Endodermal cell (in vitro differentiated cells): ENCODE results near the gene MOGAT1. TPM values are rescaled to one million over a fixed set of nuclear protein-coding genes. Genes with fewer than 3 reads are reported as not detected.

Experiments
- DNase-seq: peaks from one replicate; pipeline ENCODE4 v3.0.0-alpha.2; 2017
- H3K27ac ChIP-seq: 2 replicates; pipeline ENCODE4 v1.5.1; 2013; ENCODE audit warnings: mild to moderate bottlenecking, low read depth, low read length, moderate library complexity
- H3K27me3 ChIP-seq: 2 replicates; pipeline ENCODE4 v1.6.1; 2013; ENCODE audit warnings: mild to moderate bottlenecking, low read length, moderate library complexity; ENCODE audit not compliant: insufficient read depth, control insufficient read depth, poor library complexity, severe bottlenecking
- H3K36me3 ChIP-seq: 2 replicates; pipeline ENCODE4 v1.7.0; 2013; ENCODE audit warnings: mild to moderate bottlenecking, low read length, moderate library complexity; ENCODE audit not compliant: control insufficient read depth, insufficient read depth
- H3K4me1 ChIP-seq: one replicate; pipeline ENCODE4 v1.7.0; 2013; ENCODE audit warnings: low read length; ENCODE audit not compliant: control insufficient read depth, insufficient read depth
- H3K4me3 ChIP-seq: 2 replicates; pipeline ENCODE4 v1.5.1; 2013; ENCODE audit warnings: mild to moderate bottlenecking, low read length, moderate library complexity
- H3K9ac ChIP-seq: 2 replicates; pipeline ENCODE4 v1.6.1; 2013; ENCODE audit warnings: mild to moderate bottlenecking, low read length, moderate library complexity; ENCODE audit not compliant: poor library complexity, severe bottlenecking; ENCODE audit errors: extremely low read depth
- H3K9me3 ChIP-seq: 2 replicates; pipeline ENCODE4 v1.6.1; 2013; ENCODE audit warnings: mild to moderate bottlenecking, low read length, moderate library complexity; ENCODE audit not compliant: control insufficient read depth
- H3K27ac Mint-ChIP-seq: 2 replicates; pipeline ENCODE4 v1.8.0; 2020; ENCODE audit warnings: mixed read lengths
- H3K27me3 Mint-ChIP-seq: 2 replicates; pipeline ENCODE4 v1.8.0; 2021; ENCODE audit warnings: mild to moderate bottlenecking, mixed read lengths; ENCODE audit not compliant: insufficient read depth
- H3K36me3 Mint-ChIP-seq: 2 replicates; pipeline ENCODE4 v1.8.0; 2020; ENCODE audit warnings: low read depth, mixed read lengths
- H3K4me1 Mint-ChIP-seq: 2 replicates; pipeline ENCODE4 v1.8.0; 2020; ENCODE audit warnings: mixed read lengths
- H3K4me3 Mint-ChIP-seq: 2 replicates; pipeline ENCODE4 v1.8.0; 2020; ENCODE audit warnings: mild to moderate bottlenecking, moderate library complexity, mixed read lengths
- H3K9me3 Mint-ChIP-seq: 2 replicates; pipeline ENCODE4 v1.8.0; 2020; ENCODE audit warnings: mild to moderate bottlenecking, mixed read lengths
- CTCF ChIP-seq: fragments of 200-600 bp; sonication (generic); conservative IDR thresholded peaks from 2 replicates; pipeline ENCODE4 v1.5.0; 2021; ENCODE audit warnings: antibody characterized with exemption, mild to moderate bottlenecking
- WGBS, 2 experiments: methylation state at CpG; one replicate each; pipeline versions ENCODE4 v1.1.5 to v1.1.7; 2013; ENCODE audit warnings: missing lambda C conversion rate in 2 of 2, mixed read lengths in 1 of 2; ENCODE audit not compliant: insufficient coverage in 1 of 2, insufficient read length in 1 of 2; 5-methylcytosine and 5-hydroxymethylcytosine counted together
- long read RNA-seq, 4 experiments: library from polyadenylated mRNA in 2 of 4; library from RNA in 1 of 4; library from capped mRNA in 1 of 4; stranded (forward) in 3 of 4; unstranded in 1 of 4; transcript quantifications; one replicate each; pipeline ENCODE4 v2.0.0, GENCODE V29; 2020 to 2021; ENCODE audit warnings: inconsistent platforms in 1 of 4
- polyA plus RNA-seq, 2 experiments: library from polyadenylated mRNA; stranded (reverse); fragments of 50-300 nt; gene quantifications; one replicate each; pipeline ENCODE4 v1.2.3, GENCODE V29; 2013
- total RNA-seq, 2 donors: library from RNA; stranded (reverse); fragmentation: NEBNext Ultra II Directional in 1 of 2; extraction: Animal tissue kit (Norgen Biotek cat#: 25700) in 1 of 2; gene quantifications; 2 replicates in 1 of 2; 3 replicates in 1 of 2; pipeline ENCODE4 v1.2.1, GENCODE V29; 2021

The MOGAT1 gene
- not detected for total RNA-seq
- polyA plus RNA-seq (2013, experiment 1 of 2): 0.21 TPM
- not detected for polyA plus RNA-seq (2013, experiment 2 of 2)
- long read RNA-seq, experiment 1: 0 reads
- long read RNA-seq, experiment 2: 0 reads
- long read RNA-seq, experiment 3: 0 reads
- long read RNA-seq, experiment 4: 0 reads

- Histone ChIP-seq H3K9me3 (no peaks in the 10 kb centered on the region), H3K27me3 (peaks cover 27% of the 10 kb centered on the region), H3K36me3 (no peaks in the 10 kb centered on the region), H3K4me3 (peak within 1 kb of the TSS; percentile 75), H3K9ac (peak within 1 kb of the TSS; percentile 17), H3K4me1 (no peaks in the 10 kb centered on the region), H3K27ac (no peak within 1 kb of the TSS)
- Mint-ChIP-seq H3K4me3 (peak within 1 kb of the TSS; percentile 59), H3K27ac (no peak within 1 kb of the TSS), H3K27me3 (peaks cover 63% of the 10 kb centered on the region), H3K36me3 (no peaks in the 10 kb centered on the region), H3K4me1 (peaks cover 10% of the 10 kb centered on the region), H3K9me3 (no peaks in the 10 kb centered on the region)
- peak; percentile 92 for DNase-seq
- peak; percentile 60 for TF ChIP-seq CTCF
- 5 to 6% methylated on average over 27 to 66 of the region's 66 CpGs for WGBS, 2 experiments
Measured at GRCh38 chr2:222671259-222672067, at the start of gene MOGAT1. MOGAT1 (plus strand) TSS chr2:222671658; CDS start chr2:222671786, 128 bp downstream.

GRCh38 chr2:222621893-222622292 lies 49.6 kb upstream of the MOGAT1 start:
- Mint-ChIP-seq H3K4me3 (no peak overlapping the region), H3K4me1 (no peaks in the 10 kb centered on the region), H3K36me3 (peaks cover 29% of the 10 kb centered on the region), H3K27ac (no peak overlapping the region), H3K9me3 (no peaks in the 10 kb centered on the region), H3K27me3 (no peaks in the 10 kb centered on the region)
- TF ChIP-seq CTCF: no peak
- Histone ChIP-seq H3K36me3 (peaks cover 54% of the 10 kb centered on the region), H3K4me1 (no peaks in the 10 kb centered on the region), H3K27me3 (no peaks in the 10 kb centered on the region), H3K27ac (no peak overlapping the region), H3K9ac (no peak overlapping the region), H3K4me3 (no peak overlapping the region), H3K9me3 (no peaks in the 10 kb centered on the region)
- DNase-seq: no peak
- WGBS, 2 experiments: 93 to 100% methylated on average over 1 to 4 of the region's 4 CpGs

GRCh38 chr2:222622910-222623309 lies 48.5 kb upstream of the MOGAT1 start:
- no peak overlapping the region for H3K4me3 Mint-ChIP-seq
- no peaks in the 10 kb centered on the region for H3K27me3 ChIP-seq
- no peak overlapping the region for H3K9ac ChIP-seq
- no peak overlapping the region for H3K27ac Mint-ChIP-seq
- no peaks in the 10 kb centered on the region for H3K4me1 Mint-ChIP-seq
- peaks cover 38% of the 10 kb centered on the region for H3K36me3 Mint-ChIP-seq
- no peak overlapping the region for H3K27ac ChIP-seq
- H3K36me3 ChIP-seq: peaks cover 63% of the 10 kb centered on the region
- no peaks in the 10 kb centered on the region for H3K4me1 ChIP-seq
- no peak overlapping the region for H3K4me3 ChIP-seq
- DNase-seq: no peak
- no peaks in the 10 kb centered on the region for H3K9me3 Mint-ChIP-seq
- 100% methylated on average over 1 of the region's 2 CpGs; no CpG with 5 or more reads in 1 of the 2 experiments for WGBS, 2 experiments
- H3K9me3 ChIP-seq: no peaks in the 10 kb centered on the region
- H3K27me3 Mint-ChIP-seq: no peaks in the 10 kb centered on the region
- TF ChIP-seq CTCF: no peak
